ENCODE measurements around the gene PCDHGA4.

The PCDHGA4 gene

GRCh38 chr5:141351591-141351990, 3.2 kb upstream of the PCDHGA4 start:
- Histone ChIP-seq H3K9ac (ENCODE audit: low read length) (no peak overlapping the region), H3K9me3 (ENCODE audit: low read length) (peaks cover 55% of the 10 kb centered on the region), H3K4me3 (ENCODE audit: low read depth in 1 of 2, low read length in 2 of 2) (peak overlapping the region in 1 of 2 donors; percentile 42), H3K4me1 (ENCODE audit: insufficient read depth, low read length) (no peaks in the 10 kb centered on the region), H3K36me3 (ENCODE audit: insufficient read depth, low read length) (no peaks in the 10 kb centered on the region), H3K27ac (ENCODE audit: low read depth, low read length) (no peak overlapping the region), H3K27me3 (ENCODE audit: control insufficient read depth in 1 of 2, insufficient read depth in 2 of 2, low read length in 2 of 2) (no peaks in the 10 kb centered on the region)

GRCh38 chr5:141355641-141356040, 820 bp downstream of the PCDHGA4 start:
- H3K27me3 ChIP-seq (ENCODE audit: control insufficient read depth in 1 of 2, insufficient read depth in 2 of 2, low read length in 2 of 2): no peaks in the 10 kb centered on the region
- no peak overlapping the region for H3K27ac ChIP-seq (ENCODE audit: low read depth, low read length)
- no peak overlapping the region for H3K9ac ChIP-seq (ENCODE audit: low read length)
- peak overlapping the region; percentile 5 to 12 for H3K4me3 ChIP-seq (ENCODE audit: low read depth in 1 of 2, low read length in 2 of 2)
- peaks cover 48% of the 10 kb centered on the region for H3K9me3 ChIP-seq (ENCODE audit: low read length)
- H3K4me1 ChIP-seq (ENCODE audit: insufficient read depth, low read length): no peaks in the 10 kb centered on the region
- H3K36me3 ChIP-seq (ENCODE audit: insufficient read depth, low read length): no peaks in the 10 kb centered on the region

- H3K4me1 ChIP-seq (ENCODE audit: insufficient read depth, low read length): no peaks in the 10 kb centered on the region
- no peaks in the 10 kb centered on the region for H3K36me3 ChIP-seq (ENCODE audit: insufficient read depth, low read length)
- no peak overlapping the region for H3K27ac ChIP-seq (ENCODE audit: low read depth, low read length)
- peak overlapping the region in 1 of 2 donors; percentile 5 for H3K4me3 ChIP-seq (ENCODE audit: low read depth in 1 of 2, low read length in 2 of 2)
- peaks cover 48% of the 10 kb centered on the region for H3K9me3 ChIP-seq (ENCODE audit: low read length)
- no peak overlapping the region for H3K9ac ChIP-seq (ENCODE audit: low read length)
- H3K27me3 ChIP-seq (ENCODE audit: control insufficient read depth in 1 of 2, insufficient read depth in 2 of 2, low read length in 2 of 2): no peaks in the 10 kb centered on the region
Measured at GRCh38 chr5:141356133-141356532, 1.3 kb downstream of the PCDHGA4 start.

GRCh38 chr5:141356950-141357349, 2.1 kb downstream of the PCDHGA4 start:
- Histone ChIP-seq H3K4me3 (ENCODE audit: low read depth in 1 of 2, low read length in 2 of 2) (peak overlapping the region in 1 of 2 donors; percentile 5), H3K27me3 (ENCODE audit: control insufficient read depth in 1 of 2, insufficient read depth in 2 of 2, low read length in 2 of 2) (no peaks in the 10 kb centered on the region), H3K4me1 (ENCODE audit: insufficient read depth, low read length) (no peaks in the 10 kb centered on the region), H3K36me3 (ENCODE audit: insufficient read depth, low read length) (no peaks in the 10 kb centered on the region), H3K27ac (ENCODE audit: low read depth, low read length) (no peak overlapping the region), H3K9ac (ENCODE audit: low read length) (no peak overlapping the region), H3K9me3 (ENCODE audit: low read length) (peaks cover 48% of the 10 kb centered on the region)

GRCh38 chr5:141359790-141360426, 5.1 kb downstream of the PCDHGA4 start, which contains the start of gene PCDHGB2:
TSS of gene PCDHGB2 (plus strand) at chr5:141359994. CDS start at chr5:141360136, 142 bp downstream.
- Histone ChIP-seq H3K4me1 (ENCODE audit: insufficient read depth, low read length) (no peaks in the 10 kb centered on the region), H3K27ac (ENCODE audit: low read depth, low read length) (no peak within 1 kb of the TSS), H3K4me3 (ENCODE audit: low read depth in 1 of 2, low read length in 2 of 2) (peak within 1 kb of the TSS; percentile 11 to 14), H3K27me3 (ENCODE audit: control insufficient read depth in 1 of 2, insufficient read depth in 2 of 2, low read length in 2 of 2) (no peaks in the 10 kb centered on the region), H3K36me3 (ENCODE audit: insufficient read depth, low read length) (no peaks in the 10 kb centered on the region), H3K9ac (ENCODE audit: low read length) (no peak within 1 kb of the TSS), H3K9me3 (ENCODE audit: low read length) (peaks cover 56% of the 10 kb centered on the region)

GRCh38 chr5:141360685-141361084, 5.9 kb downstream of the PCDHGA4 start:
- H3K27ac ChIP-seq (ENCODE audit: low read depth, low read length): no peak overlapping the region
- peak overlapping the region in 1 of 2 donors; percentile 14 for H3K4me3 ChIP-seq (ENCODE audit: low read depth in 1 of 2, low read length in 2 of 2)
- peaks cover 57% of the 10 kb centered on the region for H3K9me3 ChIP-seq (ENCODE audit: low read length)
- no peaks in the 10 kb centered on the region for H3K4me1 ChIP-seq (ENCODE audit: insufficient read depth, low read length)
- no peaks in the 10 kb centered on the region for H3K27me3 ChIP-seq (ENCODE audit: control insufficient read depth in 1 of 2, insufficient read depth in 2 of 2, low read length in 2 of 2)
- no peak overlapping the region for H3K9ac ChIP-seq (ENCODE audit: low read length)
- H3K36me3 ChIP-seq (ENCODE audit: insufficient read depth, low read length): no peaks in the 10 kb centered on the region

GRCh38 chr5:141362719-141363118, 7.9 kb downstream of the PCDHGA4 start:
- H3K36me3 ChIP-seq (ENCODE audit: insufficient read depth, low read length): no peaks in the 10 kb centered on the region
- H3K9me3 ChIP-seq (ENCODE audit: low read length): peaks cover 58% of the 10 kb centered on the region
- H3K9ac ChIP-seq (ENCODE audit: low read length): no peak overlapping the region
- no peaks in the 10 kb centered on the region for H3K4me1 ChIP-seq (ENCODE audit: insufficient read depth, low read length)
- H3K27ac ChIP-seq (ENCODE audit: low read depth, low read length): no peak overlapping the region
- no peaks in the 10 kb centered on the region for H3K27me3 ChIP-seq (ENCODE audit: control insufficient read depth in 1 of 2, insufficient read depth in 2 of 2, low read length in 2 of 2)
- H3K4me3 ChIP-seq (ENCODE audit: low read depth in 1 of 2, low read length in 2 of 2): no peak overlapping the region

GRCh38 chr5:141363952-141364660, 9.3 kb downstream of the PCDHGA4 start, which contains the start of gene PCDHGA5:
TSS of gene PCDHGA5 (plus strand) at chr5:141364162. CDS start at chr5:141364331, 169 bp downstream.
- Histone ChIP-seq H3K4me3 (ENCODE audit: low read depth in 1 of 2, low read length in 2 of 2) (peak within 1 kb of the TSS; percentile 26 to 44), H3K9ac (ENCODE audit: low read length) (no peak within 1 kb of the TSS), H3K4me1 (ENCODE audit: insufficient read depth, low read length) (no peaks in the 10 kb centered on the region), H3K36me3 (ENCODE audit: insufficient read depth, low read length) (no peaks in the 10 kb centered on the region), H3K9me3 (ENCODE audit: low read length) (peaks cover 58% of the 10 kb centered on the region), H3K27ac (ENCODE audit: low read depth, low read length) (no peak within 1 kb of the TSS), H3K27me3 (ENCODE audit: control insufficient read depth in 1 of 2, insufficient read depth in 2 of 2, low read length in 2 of 2) (no peaks in the 10 kb centered on the region)

- no peaks in the 10 kb centered on the region for H3K4me1 ChIP-seq (ENCODE audit: insufficient read depth, low read length)
- peaks cover 4% of the 10 kb centered on the region for H3K36me3 ChIP-seq (ENCODE audit: insufficient read depth, low read length)
- no peak overlapping the region for H3K9ac ChIP-seq (ENCODE audit: low read length)
- H3K27me3 ChIP-seq (ENCODE audit: control insufficient read depth in 1 of 2, insufficient read depth in 2 of 2, low read length in 2 of 2): no peaks in the 10 kb centered on the region
- H3K9me3 ChIP-seq (ENCODE audit: low read length): peaks cover 61% of the 10 kb centered on the region
- no peak overlapping the region for H3K27ac ChIP-seq (ENCODE audit: low read depth, low read length)
- peak overlapping the region in 1 of 2 donors; percentile 44 for H3K4me3 ChIP-seq (ENCODE audit: low read depth in 1 of 2, low read length in 2 of 2)
Measured at GRCh38 chr5:141366016-141366896, 11.4 kb downstream of the PCDHGA4 start.

- Histone ChIP-seq H3K27me3 (ENCODE audit: control insufficient read depth in 1 of 2, insufficient read depth in 2 of 2, low read length in 2 of 2) (no peaks in the 10 kb centered on the region), H3K4me3 (ENCODE audit: low read depth in 1 of 2, low read length in 2 of 2) (peak within 1 kb of the TSS; percentile 32 to 50), H3K27ac (ENCODE audit: low read depth, low read length) (no peak within 1 kb of the TSS)
Measured at GRCh38 chr5:141369994-141370848, 15.4 kb downstream of the PCDHGA4 start, which contains the start of gene PCDHGB3. TSS of gene PCDHGB3 (plus strand) at chr5:141370242. CDS start at chr5:141370395, 153 bp downstream.

More at GRCh38 chr5:141369994-141370848, 15.4 kb downstream of the PCDHGA4 start, which contains the start of gene PCDHGB3:
- Histone ChIP-seq H3K9me3 (ENCODE audit: low read length) (peaks cover 70% of the 10 kb centered on the region), H3K4me1 (ENCODE audit: insufficient read depth, low read length) (no peaks in the 10 kb centered on the region), H3K9ac (ENCODE audit: low read length) (no peak within 1 kb of the TSS), H3K36me3 (ENCODE audit: insufficient read depth, low read length) (peaks cover 4% of the 10 kb centered on the region)
